GM10266 (cell line): Measurements from ENCODE around the gene UBE2J2.
A peak's percentile ranks its signal among the peaks of the same experiment; 100 is the strongest.

Source experiments
- DNase-seq: peaks from one replicate; pipeline ENCODE4 v3.0.0; 2012; ENCODE audit errors: extremely low spot score
- TF ChIP-seq, protein P1 (sequence below): IDR thresholded peaks from 2 replicates; pipeline ENCODE4 v1.5.1; 2012; ENCODE audit warnings: mild to moderate bottlenecking, low read depth; ENCODE audit not compliant: control insufficient read depth, insufficient read depth; ENCODE audit errors: missing control alignments

The UBE2J2 gene

DNA sequence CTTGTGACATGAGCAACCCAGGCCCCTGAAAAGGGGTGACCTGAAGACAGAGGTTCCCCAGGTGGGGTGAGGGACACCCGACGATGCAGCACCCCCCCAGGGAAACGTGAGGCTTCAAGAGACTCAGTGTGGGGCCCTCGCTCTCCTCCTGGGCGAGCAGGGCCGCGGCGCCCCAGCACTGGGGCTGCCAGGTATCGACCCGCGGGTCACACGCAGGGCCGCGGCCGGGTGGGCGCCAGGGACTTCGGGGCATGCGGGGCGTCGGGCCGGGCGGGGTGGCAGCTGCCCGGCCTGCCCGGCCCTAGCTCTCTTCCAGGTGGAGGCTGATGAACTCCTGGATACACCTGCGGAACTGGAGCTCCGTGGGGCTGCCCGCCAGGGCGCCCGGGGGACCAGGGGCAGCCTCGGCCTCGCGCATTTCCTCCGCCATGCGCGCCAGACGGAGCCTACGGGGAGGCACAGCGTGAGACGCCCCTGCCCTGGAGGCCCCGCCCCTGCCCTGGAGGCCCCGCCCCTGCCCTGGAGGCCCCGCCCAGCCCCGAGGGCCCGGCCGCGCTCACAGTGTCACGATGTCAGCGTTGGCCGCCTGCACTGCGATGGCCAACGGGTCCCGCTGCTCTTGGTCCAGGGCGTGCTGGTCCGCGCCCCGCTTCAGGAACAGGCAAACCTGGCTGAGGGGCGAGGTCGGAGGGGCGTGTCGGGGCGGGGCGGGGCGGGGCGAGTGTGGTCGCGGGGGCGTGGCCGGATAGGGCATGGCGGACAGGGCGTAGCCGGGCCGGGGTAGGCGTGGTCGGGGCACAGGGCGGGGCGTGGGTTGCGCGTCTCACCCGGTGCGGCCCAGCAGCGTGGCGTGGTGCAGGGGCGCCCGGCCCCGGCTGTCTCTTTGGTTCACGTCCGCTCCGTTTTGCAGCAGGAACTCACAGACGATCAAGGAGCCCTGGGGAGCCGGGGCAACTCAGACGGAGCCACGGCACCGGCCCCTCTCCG, 19.9 kb upstream of the UBE2J2 start:
- TF ChIP-seq, protein P1, sequence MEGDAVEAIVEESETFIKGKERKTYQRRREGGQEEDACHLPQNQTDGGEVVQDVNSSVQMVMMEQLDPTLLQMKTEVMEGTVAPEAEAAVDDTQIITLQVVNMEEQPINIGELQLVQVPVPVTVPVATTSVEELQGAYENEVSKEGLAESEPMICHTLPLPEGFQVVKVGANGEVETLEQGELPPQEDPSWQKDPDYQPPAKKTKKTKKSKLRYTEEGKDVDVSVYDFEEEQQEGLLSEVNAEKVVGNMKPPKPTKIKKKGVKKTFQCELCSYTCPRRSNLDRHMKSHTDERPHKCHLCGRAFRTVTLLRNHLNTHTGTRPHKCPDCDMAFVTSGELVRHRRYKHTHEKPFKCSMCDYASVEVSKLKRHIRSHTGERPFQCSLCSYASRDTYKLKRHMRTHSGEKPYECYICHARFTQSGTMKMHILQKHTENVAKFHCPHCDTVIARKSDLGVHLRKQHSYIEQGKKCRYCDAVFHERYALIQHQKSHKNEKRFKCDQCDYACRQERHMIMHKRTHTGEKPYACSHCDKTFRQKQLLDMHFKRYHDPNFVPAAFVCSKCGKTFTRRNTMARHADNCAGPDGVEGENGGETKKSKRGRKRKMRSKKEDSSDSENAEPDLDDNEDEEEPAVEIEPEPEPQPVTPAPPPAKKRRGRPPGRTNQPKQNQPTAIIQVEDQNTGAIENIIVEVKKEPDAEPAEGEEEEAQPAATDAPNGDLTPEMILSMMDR: no peak
- no peak for DNase-seq

- no peak for DNase-seq
- TF ChIP-seq, protein P1: no peak
These were observed 19.2 kb upstream of the UBE2J2 start for GRCh38 chr1:1292851-1293250.

GRCh38 chr1:1292442-1292779, 18.8 kb upstream of the UBE2J2 start:
- TF ChIP-seq, protein P1: no peak
- DNase-seq: no peak

- DNase-seq: peak; percentile 88
- TF ChIP-seq, protein P1: peak; percentile 82
These were observed 18.1 kb upstream of the UBE2J2 start for GRCh38 chr1:1291548-1292441.

DNA sequence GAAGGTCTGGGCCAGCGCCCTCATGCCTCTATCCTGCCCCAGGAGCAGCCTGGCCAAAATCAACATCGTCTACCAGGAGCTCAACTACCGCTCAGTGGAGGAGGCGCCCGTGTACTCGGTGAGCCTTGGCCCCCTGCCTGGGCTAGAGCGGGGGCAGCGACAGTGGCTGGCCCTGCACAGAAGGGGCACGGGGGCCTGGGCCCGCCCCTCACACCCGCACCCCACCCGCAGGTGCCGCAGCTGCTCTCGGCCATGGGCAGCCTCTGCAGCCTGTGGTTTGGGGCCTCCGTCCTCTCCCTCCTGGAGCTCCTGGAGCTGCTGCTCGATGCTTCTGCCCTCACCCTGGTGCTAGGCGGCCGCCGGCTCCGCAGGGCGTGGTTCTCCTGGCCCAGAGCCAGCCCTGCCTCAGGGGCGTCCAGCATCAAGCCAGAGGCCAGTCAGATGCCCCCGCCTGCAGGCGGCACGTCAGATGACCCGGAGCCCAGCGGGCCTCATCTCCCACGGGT, 17.4 kb upstream of the UBE2J2 start:
- TF ChIP-seq, protein P1: no peak
- DNase-seq: no peak

DNA sequence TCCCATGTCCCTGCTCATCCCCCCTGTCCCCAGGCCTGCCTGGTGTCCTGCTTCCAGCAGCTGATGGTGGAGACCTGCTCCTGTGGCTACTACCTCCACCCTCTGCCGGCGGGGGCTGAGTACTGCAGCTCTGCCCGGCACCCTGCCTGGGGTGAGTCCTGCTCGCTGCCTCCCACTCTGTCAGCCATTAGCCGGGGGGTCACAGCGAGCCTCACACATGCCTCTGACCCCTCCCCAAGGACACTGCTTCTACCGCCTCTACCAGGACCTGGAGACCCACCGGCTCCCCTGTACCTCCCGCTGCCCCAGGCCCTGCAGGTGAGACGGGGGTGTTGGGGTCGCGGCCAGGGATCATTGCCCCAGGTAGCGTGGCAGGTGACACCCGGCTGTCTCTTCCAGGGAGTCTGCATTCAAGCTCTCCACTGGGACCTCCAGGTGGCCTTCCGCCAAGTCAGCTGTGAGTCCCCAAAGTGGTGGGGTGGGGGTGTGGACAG, 16.6 kb upstream of the UBE2J2 start:
- TF ChIP-seq, protein P1: peak; percentile 58
- peak; percentile 80 for DNase-seq
